Esophagus (tissue), 2 donors: ENCODE measurements around the gene TRAPPC10. TPM values are rescaled to one million over a fixed set of nuclear protein-coding genes. Genes with fewer than 3 reads are reported as not detected.

ENCODE experiments used
- H3K27ac ChIP-seq, 2 donors: one replicate each; pipeline ENCODE4 v1.5.1; 2013; ENCODE audit warnings: low read depth in 2 of 2, mild to moderate bottlenecking in 2 of 2, inconsistent platforms in 1 of 2, low read length in 1 of 2, moderate library complexity in 1 of 2
- H3K27me3 ChIP-seq, 2 donors: one replicate each; pipeline ENCODE4 v1.6.1; 2013; ENCODE audit warnings: low read length in 2 of 2, control low read depth in 1 of 2, mild to moderate bottlenecking in 1 of 2; ENCODE audit not compliant: insufficient read depth in 2 of 2, control insufficient read depth in 1 of 2
- H3K36me3 ChIP-seq, 2 donors: one replicate each; pipeline ENCODE4 v1.6.1; 2013; ENCODE audit warnings: low read length in 1 of 2; ENCODE audit not compliant: control insufficient read depth in 2 of 2, insufficient read depth in 2 of 2
- H3K4me1 ChIP-seq, 2 donors: one replicate each; pipeline ENCODE4 v1.6.1; 2013; ENCODE audit warnings: low read length in 1 of 2; ENCODE audit not compliant: control insufficient read depth in 2 of 2, insufficient read depth in 2 of 2
- H3K4me3 ChIP-seq, 2 donors: one replicate each; pipeline ENCODE4 v1.5.1; 2013; ENCODE audit warnings: low read length in 2 of 2, mild to moderate bottlenecking in 2 of 2, low read depth in 1 of 2, moderate library complexity in 1 of 2
- H3K9me3 ChIP-seq, 2 donors: one replicate each; pipeline ENCODE4 v1.6.1; 2013; ENCODE audit warnings: mild to moderate bottlenecking in 2 of 2, low read depth in 1 of 2, low read length in 1 of 2, moderate library complexity in 1 of 2; ENCODE audit not compliant: control insufficient read depth in 2 of 2, insufficient read depth in 1 of 2
- WGBS, 2 donors: extraction: QIAGEN DNeasy Blood & Tissue Kit; methylation state at CpG; one replicate each; pipeline ENCODE4 v1.1.7; 2013; 5-methylcytosine and 5-hydroxymethylcytosine counted together
- polyA plus RNA-seq, 2 donors: library from polyadenylated mRNA; stranded (reverse); fragments of 200-250 nt; gene quantifications; one replicate each; pipeline ENCODE4 v1.2.3, GENCODE V29; 2013
- donor health status: healthy with polysubstance abuse.
- donor health status: Bipolar disorder and iron deficiency.

TRAPPC10 gene, protein sequence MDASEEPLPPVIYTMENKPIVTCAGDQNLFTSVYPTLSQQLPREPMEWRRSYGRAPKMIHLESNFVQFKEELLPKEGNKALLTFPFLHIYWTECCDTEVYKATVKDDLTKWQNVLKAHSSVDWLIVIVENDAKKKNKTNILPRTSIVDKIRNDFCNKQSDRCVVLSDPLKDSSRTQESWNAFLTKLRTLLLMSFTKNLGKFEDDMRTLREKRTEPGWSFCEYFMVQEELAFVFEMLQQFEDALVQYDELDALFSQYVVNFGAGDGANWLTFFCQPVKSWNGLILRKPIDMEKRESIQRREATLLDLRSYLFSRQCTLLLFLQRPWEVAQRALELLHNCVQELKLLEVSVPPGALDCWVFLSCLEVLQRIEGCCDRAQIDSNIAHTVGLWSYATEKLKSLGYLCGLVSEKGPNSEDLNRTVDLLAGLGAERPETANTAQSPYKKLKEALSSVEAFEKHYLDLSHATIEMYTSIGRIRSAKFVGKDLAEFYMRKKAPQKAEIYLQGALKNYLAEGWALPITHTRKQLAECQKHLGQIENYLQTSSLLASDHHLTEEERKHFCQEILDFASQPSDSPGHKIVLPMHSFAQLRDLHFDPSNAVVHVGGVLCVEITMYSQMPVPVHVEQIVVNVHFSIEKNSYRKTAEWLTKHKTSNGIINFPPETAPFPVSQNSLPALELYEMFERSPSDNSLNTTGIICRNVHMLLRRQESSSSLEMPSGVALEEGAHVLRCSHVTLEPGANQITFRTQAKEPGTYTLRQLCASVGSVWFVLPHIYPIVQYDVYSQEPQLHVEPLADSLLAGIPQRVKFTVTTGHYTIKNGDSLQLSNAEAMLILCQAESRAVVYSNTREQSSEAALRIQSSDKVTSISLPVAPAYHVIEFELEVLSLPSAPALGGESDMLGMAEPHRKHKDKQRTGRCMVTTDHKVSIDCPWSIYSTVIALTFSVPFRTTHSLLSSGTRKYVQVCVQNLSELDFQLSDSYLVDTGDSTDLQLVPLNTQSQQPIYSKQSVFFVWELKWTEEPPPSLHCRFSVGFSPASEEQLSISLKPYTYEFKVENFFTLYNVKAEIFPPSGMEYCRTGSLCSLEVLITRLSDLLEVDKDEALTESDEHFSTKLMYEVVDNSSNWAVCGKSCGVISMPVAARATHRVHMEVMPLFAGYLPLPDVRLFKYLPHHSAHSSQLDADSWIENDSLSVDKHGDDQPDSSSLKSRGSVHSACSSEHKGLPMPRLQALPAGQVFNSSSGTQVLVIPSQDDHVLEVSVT
- polyA plus RNA-seq, result 1 to 10 TPM; 6.8 to 7.7 TPM

DNA sequence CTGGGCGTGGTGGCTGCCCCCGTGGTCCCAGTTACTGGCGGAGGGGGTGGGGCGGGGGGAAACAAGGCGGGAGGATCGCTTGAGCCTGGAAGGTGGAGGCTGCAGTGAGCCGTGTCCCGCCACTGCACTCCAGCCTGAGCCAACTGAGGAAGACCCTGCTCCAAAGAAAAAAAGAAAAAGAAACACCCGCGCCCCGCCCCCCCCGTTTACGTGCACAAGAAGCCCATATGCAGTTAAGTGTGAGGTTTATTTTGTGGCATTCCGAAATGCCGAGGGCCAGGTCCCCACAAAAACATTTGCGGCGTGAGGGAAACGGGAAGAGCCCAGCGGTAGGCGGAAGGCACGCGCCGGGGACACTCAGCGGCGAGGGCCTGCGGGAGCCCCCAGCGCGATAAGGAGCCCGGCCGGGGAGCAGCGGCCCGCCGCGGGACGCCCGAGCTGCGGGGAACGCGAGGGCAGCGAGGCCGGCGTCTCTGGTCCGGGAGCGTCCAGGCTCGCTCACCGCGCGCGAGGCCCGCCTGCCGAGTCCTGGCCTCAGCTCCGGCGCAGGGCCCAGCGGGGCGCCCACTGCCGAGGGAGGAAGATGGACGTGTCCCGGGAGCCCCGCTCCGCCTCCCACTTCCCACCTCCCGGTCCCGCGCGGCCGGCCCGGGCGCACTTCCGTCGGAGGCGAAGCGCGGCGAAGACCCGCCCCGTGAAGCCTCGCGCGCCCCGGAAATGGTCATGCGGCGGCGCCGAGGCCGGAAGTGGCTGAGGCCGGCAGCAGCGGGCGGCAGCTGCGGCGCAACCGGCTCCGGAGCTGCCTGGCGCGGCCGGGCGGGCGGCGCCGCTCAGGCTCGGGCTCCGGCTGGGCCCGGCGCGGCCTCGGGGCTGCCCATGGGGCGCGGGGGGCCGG is at the start of gene TRAPPC10:
Gene TRAPPC10, plus strand, starts transcription at position 731 of the 895 bp plus-strand sequence. CDS start 185 bp downstream, outside the sequence.
- Histone ChIP-seq H3K9me3 (no peaks in the 10 kb centered on the region), H3K4me1 (peaks cover 0 to 3% of the 10 kb centered on the region in 2 donors)
- 0% methylated on average over 74 to 107 of the region's 107 CpGs for WGBS, 2 donors

DNA sequence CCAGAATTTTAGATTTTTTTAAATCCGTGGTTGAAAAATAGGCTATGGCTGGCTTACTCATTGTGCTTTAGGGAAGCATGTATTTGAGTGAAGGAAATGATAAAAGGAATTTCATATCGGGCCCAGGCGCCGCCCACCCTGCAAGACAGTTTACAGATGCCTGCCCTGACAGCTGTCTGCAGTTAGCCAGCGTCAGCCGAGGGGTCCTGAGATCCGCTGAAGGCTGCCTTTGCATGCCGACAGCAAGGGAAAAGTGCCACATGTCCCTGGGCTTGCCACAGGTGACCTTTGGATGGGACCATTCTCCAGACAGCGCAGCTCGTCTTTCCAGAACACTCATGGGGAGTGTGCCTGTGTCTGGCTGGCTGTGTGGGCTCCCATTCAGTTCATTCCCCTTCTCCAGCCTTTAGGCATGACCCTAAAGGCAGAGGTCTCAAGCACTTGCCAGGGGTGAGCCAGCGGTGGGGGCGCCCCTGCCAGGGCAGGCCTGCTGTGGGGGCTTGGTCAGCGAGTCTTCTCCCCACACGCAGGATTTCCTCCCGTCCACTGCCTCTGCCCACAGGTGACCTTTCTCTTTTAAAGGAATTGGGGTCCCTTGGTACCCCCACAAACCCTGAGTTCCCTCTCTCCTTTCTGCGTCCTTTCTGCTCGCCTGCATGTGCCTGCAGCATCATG is 46.1 kb upstream of the TRAPPC10 start:
- Histone ChIP-seq H3K27ac (no peak overlapping the region), H3K9me3 (peaks cover 0 to 2% of the 10 kb centered on the region in 2 donors), H3K4me1 (no peaks in the 10 kb centered on the region), H3K4me3 (no peak overlapping the region), H3K27me3 (no peaks in the 10 kb centered on the region), H3K36me3 (peaks cover 8 to 33% of the 10 kb centered on the region in 2 donors)
- WGBS, 2 donors, result 84 to 88% methylated on average over 17 of the region's 17 CpGs

More for the DNA sequence above, at the start of gene TRAPPC10:
- Histone ChIP-seq H3K27me3 (no peaks in the 10 kb centered on the region), H3K4me3 (peak within 1 kb of the TSS; percentile 94 to 96), H3K36me3 (no peaks in the 10 kb centered on the region), H3K27ac (peak within 1 kb of the TSS; percentile 96 to 97)

DNA sequence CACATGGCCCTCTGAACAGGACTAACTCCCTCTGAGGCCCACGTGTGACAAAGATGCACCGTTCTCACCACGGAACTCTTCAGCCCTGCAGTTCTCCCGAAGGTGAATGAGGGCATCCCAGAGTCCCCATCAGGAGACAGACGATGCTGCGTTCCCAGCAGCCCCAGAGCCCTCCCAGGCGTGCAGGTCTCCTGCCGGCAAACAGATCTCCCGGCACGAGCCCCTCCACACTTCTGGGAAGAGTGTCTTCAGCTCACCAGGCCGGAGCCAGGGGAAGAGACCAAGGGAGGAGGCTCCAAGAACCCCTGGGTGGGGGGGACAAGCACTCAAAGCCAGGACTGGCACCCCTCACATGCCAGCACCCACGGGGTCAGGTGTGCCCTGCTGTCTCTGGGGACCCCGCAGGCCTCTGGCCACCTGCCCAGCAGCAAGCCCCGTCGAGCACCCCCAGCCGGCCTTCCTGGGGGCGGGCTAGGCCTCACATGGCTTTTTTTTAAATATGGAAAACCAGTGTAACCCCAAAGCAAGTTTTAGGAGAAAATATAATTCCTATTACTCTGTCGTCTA is 45.1 kb upstream of the TRAPPC10 start:
- peaks cover 8 to 41% of the 10 kb centered on the region in 2 donors for H3K36me3 ChIP-seq

DNA sequence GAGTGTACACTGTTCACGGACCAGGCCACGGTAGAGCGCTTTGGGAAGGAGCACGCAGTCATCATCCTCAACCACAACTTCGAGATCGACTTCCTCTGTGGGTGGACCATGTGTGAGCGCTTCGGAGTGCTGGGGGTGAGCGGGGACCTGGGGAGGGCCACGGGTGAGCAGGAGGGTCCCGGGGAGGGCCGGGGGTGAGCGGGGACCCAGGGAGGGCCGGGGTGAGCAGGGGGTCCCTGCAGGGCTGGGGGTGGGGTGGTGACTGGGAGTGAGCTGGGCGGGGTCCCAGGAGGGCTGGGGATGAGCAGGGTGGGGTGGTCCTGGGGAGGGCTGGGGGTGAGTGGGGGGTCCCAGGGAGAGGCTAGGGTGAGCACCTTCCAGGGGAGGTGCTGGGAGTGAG is 44.1 kb upstream of the TRAPPC10 start:
- Histone ChIP-seq H3K36me3 (peaks cover 8 to 46% of the 10 kb centered on the region in 2 donors), H3K4me1 (no peaks in the 10 kb centered on the region), H3K4me3 (no peak overlapping the region), H3K27ac (no peak overlapping the region), H3K27me3 (no peaks in the 10 kb centered on the region), H3K9me3 (peaks cover 0 to 2% of the 10 kb centered on the region in 2 donors)
- WGBS, 2 donors, result 93 to 94% methylated on average over 15 of the region's 15 CpGs

More for the DNA sequence above, 45.1 kb upstream of the TRAPPC10 start:
- Histone ChIP-seq H3K27ac (no peak overlapping the region), H3K9me3 (peaks cover 0 to 2% of the 10 kb centered on the region in 2 donors), H3K4me3 (no peak overlapping the region), H3K4me1 (no peaks in the 10 kb centered on the region), H3K27me3 (no peaks in the 10 kb centered on the region)
- WGBS, 2 donors, result 86 to 90% methylated on average over 17 to 18 of the region's 18 CpGs

DNA sequence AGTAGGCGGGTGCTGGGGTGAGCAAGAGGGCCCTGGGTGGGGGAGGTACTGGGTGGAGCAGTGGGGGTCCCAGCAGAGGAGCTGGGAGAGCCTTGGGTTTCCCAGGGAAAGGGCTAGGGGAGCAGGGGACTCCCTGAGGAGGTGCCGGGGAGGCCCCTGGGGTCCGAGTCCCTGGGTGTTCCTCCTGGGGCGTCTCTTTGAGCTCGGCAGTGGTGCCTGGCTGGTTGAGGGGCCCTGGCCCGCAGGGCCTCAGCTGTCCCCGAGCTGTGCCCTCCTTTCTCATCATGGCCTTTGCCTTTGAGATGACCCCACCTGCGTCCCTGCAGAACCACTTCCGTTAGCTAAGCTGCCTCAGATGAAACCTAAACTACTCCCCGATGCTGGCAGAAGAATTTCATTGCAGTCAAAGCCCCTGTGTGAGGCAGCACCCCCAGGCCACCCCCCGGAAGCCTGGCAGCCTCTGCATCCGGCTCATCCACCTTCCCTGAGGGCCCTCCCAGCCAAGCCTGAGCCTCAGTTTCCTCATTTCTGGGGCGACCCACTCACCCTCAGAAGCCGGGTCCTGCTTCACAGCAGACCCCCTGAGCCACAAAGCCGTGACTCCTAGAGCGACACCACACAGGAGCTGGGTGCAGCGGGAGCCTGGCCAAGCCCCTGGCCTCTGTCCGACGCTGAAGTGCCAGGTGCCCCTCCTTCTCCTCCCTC is 43.5 kb upstream of the TRAPPC10 start:
- 92 to 93% methylated on average over 18 to 19 of the region's 19 CpGs for WGBS, 2 donors
- no peaks in the 10 kb centered on the region for H3K4me1 ChIP-seq
- no peak overlapping the region for H3K4me3 ChIP-seq
- peaks cover 0 to 2% of the 10 kb centered on the region in 2 donors for H3K9me3 ChIP-seq
- no peak overlapping the region for H3K27ac ChIP-seq
- no peaks in the 10 kb centered on the region for H3K27me3 ChIP-seq
- H3K36me3 ChIP-seq, result peaks cover 8 to 45% of the 10 kb centered on the region in 2 donors

DNA sequence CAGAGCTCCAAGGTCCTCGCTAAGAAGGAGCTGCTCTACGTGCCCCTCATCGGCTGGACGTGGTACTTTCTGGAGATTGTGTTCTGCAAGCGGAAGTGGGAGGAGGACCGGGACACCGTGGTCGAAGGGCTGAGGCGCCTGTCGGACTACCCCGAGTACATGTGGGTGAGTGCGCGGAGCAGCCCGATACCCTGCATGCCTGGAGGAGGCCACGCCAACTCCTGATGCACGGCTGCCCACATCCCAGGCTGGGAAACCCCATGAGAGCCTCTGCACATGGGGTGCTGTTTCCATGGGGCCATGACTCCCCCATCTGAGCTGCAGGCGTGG is 43.0 kb upstream of the TRAPPC10 start:
- no peak overlapping the region for H3K4me3 ChIP-seq
- H3K27ac ChIP-seq, result no peak overlapping the region
- WGBS, 2 donors, result 95 to 98% methylated on average over 17 of the region's 17 CpGs
- peaks cover 0 to 2% of the 10 kb centered on the region in 2 donors for H3K9me3 ChIP-seq
- H3K4me1 ChIP-seq, result no peaks in the 10 kb centered on the region
- H3K36me3 ChIP-seq, result peaks cover 8 to 46% of the 10 kb centered on the region in 2 donors
- no peaks in the 10 kb centered on the region for H3K27me3 ChIP-seq

DNA sequence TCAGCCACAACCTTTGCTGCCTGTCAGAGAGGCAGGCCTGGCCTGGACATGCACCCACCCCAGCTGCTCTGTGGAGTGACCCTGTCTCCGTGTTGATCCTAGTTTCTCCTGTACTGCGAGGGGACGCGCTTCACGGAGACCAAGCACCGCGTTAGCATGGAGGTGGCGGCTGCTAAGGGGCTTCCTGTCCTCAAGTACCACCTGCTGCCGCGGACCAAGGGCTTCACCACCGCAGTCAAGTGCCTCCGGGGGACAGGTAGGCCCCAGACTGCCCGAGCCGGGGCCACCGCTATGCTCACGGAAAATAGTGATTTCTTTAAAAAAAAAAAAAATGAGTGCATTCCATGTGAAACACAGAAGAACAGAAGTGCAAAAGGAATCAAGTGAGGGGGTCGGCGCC is 41.6 kb upstream of the TRAPPC10 start:
- H3K27me3 ChIP-seq, result no peaks in the 10 kb centered on the region
- no peak overlapping the region for H3K27ac ChIP-seq
- H3K36me3 ChIP-seq, result peaks cover 8 to 43% of the 10 kb centered on the region in 2 donors
- 94% methylated on average over 18 of the region's 18 CpGs for WGBS, 2 donors
- H3K4me3 ChIP-seq, result no peak overlapping the region
- peaks cover 0 to 6% of the 10 kb centered on the region in 2 donors for H3K4me1 ChIP-seq
- peaks cover 0 to 4% of the 10 kb centered on the region in 2 donors for H3K9me3 ChIP-seq
